SHP77 treated with DMSO at 0.1 percent for 48 hours (cell line): ENCODE measurements around the gene PIP4K2B.

Experiments
- DNase-seq: peaks from one replicate; lab custom pipeline; 2025; lab: John Stamatoyannopoulos, UW

PIP4K2B gene

GRCh38 chr17:38777641-38778250 is 21.6 kb downstream of the PIP4K2B start:
- DNase-seq: no peak

- no peak for DNase-seq
Measured at GRCh38 chr17:38773258-38773657, 26.1 kb downstream of the PIP4K2B start.

GRCh38 chr17:38768417-38768816 is 30.9 kb downstream of the PIP4K2B start:
- DNase-seq: no peak

GRCh38 chr17:38766341-38766740 is 33.0 kb downstream of the PIP4K2B start:
- no peak for DNase-seq

GRCh38 chr17:38762231-38762630 is 37.1 kb downstream of the PIP4K2B start:
- no peak for DNase-seq

DNA sequence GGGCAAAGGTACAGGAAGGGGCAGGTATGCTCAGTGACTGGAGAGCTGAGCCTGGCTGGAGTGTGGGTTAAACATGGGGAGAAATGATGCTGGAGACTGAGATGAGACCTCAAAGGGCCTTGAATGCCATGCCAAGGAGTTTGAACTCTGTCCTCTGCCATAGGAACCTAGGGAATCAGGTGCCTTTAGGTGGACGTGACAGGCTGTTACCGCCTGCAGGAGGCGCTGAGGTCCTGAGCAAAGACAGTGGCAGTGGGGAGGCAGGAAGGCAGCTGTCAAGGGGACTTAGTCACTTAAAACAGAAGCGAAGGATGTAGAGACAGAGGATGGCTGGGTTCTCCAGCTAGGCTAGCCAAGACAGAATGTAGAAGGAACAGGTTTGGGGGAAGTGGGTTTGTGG is 37.7 kb downstream of the PIP4K2B start:
- no peak for DNase-seq

DNA sequence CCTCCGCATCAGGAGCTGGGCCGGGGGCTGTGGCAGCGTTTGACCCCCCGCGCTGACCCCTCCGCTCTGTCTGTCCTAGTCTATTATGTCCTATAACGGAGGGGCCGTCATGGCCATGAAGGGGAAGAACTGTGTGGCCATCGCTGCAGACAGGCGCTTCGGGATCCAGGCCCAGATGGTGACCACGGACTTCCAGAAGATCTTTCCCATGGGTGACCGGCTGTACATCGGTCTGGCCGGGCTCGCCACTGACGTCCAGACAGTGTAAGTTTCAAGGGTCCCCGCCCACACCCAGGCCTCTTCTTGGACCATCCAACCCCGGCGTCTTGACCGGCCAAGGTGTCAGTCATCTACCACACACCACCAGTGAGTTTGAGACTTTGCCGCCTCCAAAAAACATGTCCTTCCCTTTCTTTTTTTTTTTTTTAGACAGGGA is 46.3 kb downstream of the PIP4K2B start:
- DNase-seq: no peak

DNA sequence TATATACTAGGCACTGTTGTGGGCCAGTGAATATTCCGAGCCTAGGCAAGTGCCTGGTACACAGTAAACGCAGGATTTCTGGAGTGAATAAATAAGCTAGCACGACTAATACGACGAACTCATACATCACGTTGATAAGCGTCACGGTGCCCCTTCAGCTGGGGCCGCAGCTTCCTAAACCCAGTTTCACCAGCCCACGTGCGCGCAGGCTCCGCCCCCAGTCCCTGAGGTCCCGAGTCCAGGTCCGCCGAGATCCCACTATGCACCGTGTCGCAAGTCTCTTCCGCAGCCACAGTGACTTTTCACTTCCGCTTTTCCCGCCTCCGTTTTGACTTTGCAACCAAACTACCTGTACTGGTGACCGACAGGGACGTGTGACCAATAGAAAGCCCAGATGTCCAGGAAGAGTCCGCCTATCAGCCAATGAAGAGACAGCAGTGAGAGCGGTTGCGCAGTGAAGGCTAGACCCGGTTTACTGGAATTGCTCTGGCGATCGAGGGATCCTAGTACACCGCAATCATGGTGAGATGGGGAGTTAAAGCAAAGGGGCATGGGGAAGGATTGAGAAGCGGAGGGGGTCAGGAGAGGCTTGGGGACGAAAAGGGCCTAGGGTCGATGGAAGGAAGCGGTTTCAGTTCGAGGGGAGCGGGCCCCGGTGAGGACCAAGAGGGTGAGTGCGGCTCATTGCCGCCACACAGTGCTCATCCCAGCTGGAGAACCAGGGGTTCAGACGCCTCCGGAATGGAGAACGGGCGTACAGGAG is 46.9 kb downstream of the PIP4K2B start, which contains the start of gene PSMB3:
PSMB3 (plus strand) TSS at position 434 of the 763 bp plus-strand sequence; CDS start at position 520, 86 bp downstream.
- DNase-seq: peak; percentile 98

DNA sequence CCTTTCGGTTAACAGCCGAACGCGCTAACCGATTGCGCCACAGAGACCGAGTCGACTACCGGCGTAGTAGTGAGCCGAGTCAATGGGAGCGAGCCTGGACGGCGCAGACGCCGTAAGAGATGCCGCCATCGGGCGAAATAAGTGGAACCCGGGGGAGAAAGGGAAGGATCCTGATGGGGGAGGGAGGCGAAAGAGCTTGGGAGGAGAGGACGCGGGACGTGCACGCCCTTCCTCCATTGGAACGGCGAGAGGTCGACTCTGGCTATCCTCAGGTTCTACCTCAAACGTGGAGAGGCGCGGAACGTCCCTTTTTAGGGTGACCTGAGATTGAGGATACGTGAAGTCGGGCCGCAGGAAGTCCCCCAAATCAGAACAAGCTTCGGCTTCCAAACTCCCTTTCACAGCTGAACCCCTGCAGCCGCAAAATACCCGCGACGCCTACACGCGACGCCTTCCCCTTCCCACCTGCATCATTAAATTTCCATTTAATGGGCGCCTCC is 47.5 kb downstream of the PIP4K2B start:
- peak; percentile 52 for DNase-seq

GRCh38 chr17:38751144-38751807 is 48.1 kb downstream of the PIP4K2B start:
- DNase-seq: no peak

DNA sequence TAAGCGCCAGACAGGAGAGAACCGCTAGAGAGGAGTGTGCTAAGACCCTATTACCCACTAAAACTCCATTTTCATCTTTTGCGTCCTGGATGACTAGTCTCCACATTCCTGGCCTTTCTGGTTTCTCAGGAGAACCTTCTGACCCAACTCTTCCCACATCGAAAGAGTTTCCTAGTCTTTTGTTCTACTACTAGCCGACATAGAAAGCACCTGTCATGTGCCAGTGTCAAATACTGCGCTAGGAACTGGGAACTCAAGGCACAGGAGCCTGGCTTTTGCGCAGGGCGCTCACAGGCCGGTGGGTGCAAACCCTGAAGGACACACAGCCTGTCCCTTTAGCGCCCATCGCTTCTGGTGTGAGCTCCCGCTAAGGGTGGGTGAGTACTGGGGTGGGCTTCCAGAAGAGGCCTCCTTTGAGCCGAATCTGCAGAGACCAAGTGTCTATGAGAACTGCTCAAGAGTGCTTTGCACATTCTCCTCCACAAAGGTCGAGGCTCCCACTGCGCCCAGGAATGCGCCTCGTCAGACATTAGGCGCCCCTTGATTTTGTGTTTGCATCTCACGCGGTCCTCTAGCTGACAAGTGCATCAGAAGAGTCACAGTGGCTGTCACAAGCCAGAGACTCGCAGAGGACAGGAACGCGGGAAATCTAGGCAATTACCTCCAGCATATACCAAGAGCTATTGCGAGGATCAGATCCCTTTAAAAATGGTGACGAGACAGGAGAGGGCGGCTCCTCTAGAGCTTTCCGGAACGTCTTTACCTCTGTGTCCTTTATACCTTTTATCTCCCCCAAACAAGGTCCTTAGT is 48.8 kb downstream of the PIP4K2B start:
- no peak for DNase-seq

DNA sequence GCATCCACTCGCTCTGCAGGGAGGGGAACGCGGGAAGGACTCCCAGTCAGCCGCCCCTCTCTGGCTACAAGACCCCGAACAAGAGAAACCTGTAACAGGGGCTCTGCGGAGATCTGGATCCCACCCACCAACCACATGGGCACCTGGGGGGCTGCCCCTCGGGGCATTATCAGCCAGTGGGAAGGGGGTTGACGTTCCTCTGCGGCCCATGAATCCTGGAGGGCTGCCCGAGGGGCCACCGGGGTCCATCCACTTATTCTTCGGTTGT is 49.4 kb downstream of the PIP4K2B start:
- no peak for DNase-seq

- DNase-seq: peak; percentile 64
Measured at GRCh38 chr17:38749223-38750043, 49.9 kb downstream of the PIP4K2B start.

DNA sequence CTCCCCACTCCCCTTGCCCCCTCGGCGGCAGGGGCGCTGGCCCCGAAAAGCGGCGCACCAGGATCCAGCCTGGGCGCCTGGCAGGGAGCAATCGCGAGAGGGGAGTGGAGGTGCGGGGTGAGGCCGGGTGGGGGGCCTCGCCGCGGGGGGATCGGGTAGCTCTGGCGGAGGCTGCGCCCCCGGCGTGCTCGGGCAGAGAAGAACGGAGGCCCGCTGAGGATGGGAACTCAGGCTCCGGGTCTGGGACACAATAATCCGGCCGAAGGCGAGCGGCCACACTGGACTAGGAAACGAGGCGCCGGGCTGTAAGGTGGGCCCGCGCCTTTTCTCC is 50.5 kb downstream of the PIP4K2B start:
- DNase-seq: no peak

- DNase-seq: peak; percentile 39
Measured at GRCh38 chr17:38748149-38748891, 51.0 kb downstream of the PIP4K2B start, which contains the start of gene PCGF2. TSS of gene PCGF2 (minus strand) at chr17:38748336. CDS start at chr17:38740402, 7,934 bp downstream.

DNA sequence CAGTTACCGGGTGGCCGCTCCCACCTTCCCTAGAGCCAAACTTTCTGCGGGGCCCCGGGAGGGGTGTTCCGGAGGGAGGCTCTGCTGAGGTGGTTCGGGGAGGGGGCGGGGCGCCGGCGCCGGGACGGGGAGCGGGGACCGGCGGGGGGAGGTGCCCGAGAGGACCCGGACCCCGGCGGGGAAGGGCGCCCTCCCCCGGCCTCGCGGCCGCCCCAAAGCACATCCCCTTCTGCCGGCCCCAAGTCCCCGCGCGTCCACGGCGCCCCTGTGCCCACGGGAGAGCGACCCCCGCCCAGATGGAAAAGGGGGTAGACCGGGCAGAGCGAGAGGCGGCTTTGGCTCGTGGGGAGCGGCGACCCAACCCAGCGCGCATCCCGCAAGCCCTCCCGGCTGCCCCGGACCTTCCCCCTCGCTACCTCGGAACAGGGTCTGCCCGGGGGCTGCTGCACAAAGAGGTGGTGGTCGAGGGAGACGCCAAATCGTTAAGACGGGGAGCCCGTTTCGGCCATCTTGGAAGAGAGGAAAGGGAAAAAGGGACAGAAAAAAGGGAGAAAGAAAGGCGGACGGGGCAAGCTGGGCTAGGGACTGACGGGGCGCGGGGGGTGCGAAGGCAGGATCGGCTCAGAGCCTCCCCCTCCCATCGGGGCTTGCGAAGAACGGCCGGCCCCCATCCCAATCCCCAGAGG is 51.8 kb downstream of the PIP4K2B start:
- DNase-seq: no peak

DNA sequence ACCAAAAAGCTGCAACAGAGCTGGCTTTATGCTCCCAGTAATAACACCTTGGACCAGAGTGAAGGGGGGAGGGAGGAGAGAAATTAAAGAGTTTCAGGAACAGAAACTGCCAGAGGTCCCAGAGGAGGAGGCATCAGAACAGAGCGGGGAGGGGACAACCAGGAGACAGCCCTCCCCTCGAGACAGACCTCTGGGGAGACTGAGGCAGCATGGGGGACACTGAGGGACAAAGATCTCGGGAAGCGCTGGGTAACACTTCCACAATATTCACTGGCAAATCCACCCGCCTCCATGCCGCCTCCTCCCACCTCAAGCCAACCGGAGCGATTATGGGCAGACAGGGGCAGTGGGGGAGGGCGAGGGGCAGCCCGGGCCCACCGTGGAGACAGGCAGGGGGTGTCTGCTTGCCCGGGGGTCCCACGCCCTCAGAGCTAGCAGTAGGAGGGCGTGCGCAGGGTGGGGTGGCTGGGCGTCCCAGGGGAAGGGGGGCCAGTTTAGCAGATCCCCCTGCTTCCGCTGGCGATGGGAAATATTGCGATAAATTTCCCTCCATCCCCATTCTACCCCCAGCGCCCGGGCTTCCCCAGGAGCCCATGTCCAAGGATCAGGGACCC is 52.4 kb downstream of the PIP4K2B start:
- DNase-seq: no peak

- DNase-seq: no peak
Measured at GRCh38 chr17:38746004-38746848, 53.1 kb downstream of the PIP4K2B start.

GRCh38 chr17:38745545-38745944 is 53.8 kb downstream of the PIP4K2B start:
- peak; percentile 29 for DNase-seq
